Tibial nerve (tissue), 4 donors: ENCODE results near the gene METTL21A.

Experiments
- CTCF ChIP-seq, 5 experiments: fragments of 200-600 bp in 3 of 5; fragments of 450-650 bp in 2 of 5; sonication (generic) in 3 of 5; IDR thresholded peaks; one replicate each; pipeline ENCODE4 v1.5.1; 2016 to 2019; ENCODE audit warnings: antibody characterized with exemption in 5 of 5, mild to moderate bottlenecking in 3 of 5, moderate library complexity in 2 of 5
- EP300 ChIP-seq, 2 donors: sonication (generic); formaldehyde crosslinking; IDR thresholded peaks; one replicate each; pipeline ENCODE4 v1.6.1; 2017; ENCODE audit warnings: antibody characterized with exemption in 2 of 2, mild to moderate bottlenecking in 1 of 2
- POLR2A ChIP-seq, 2 donors: fragments of 450-650 bp; IDR thresholded peaks; one replicate each; pipeline ENCODE4 v1.6.1; 2017; ENCODE audit warnings: antibody characterized with exemption in 2 of 2, mild to moderate bottlenecking in 2 of 2, moderate library complexity in 2 of 2

- TF ChIP-seq CTCF (IDR thresholded peaks at IDR 0.05) (no peak), POLR2A (IDR thresholded peaks at IDR 0.05) (no peak), EP300 (IDR thresholded peaks at IDR 0.05) (no peak)
These were observed 18.4 kb downstream of the METTL21A start for GRCh38 chr2:207606829-207607228.
